Astrocyte of the spinal cord (primary cell): ENCODE measurements around the gene BTBD18.

ENCODE experiments used
- DNase-seq: peaks from one replicate; pipeline ENCODE4 v3.0.0; 2011; ENCODE audit warnings: low read depth, low spot score
- H3K4me3 ChIP-seq: 2 replicates; pipeline ENCODE4 v1.5.1; 2011; ENCODE audit warnings: low read depth, mild to moderate bottlenecking, low read length, moderate library complexity
- CTCF ChIP-seq: IDR thresholded peaks from 2 replicates; pipeline ENCODE4 v1.5.1; 2012; ENCODE audit warnings: low read depth, mild to moderate bottlenecking, low read length, inconsistent platforms
- in situ Hi-C: cut with HindIII; loops from 2 replicates; pipeline ENCODE4 v1.10.0; 2017; ENCODE audit warnings: low sequenced_read_pairs

BTBD18 gene

GRCh38 chr11:57751676-57752253 is at the start of gene BTBD18:
Gene BTBD18 (minus strand): TSS chr11:57751819. CDS start chr11:57751188, 631 bp downstream.
- TF ChIP-seq CTCF: peak; percentile 65
- peak; percentile 64 for DNase-seq
- H3K4me3 ChIP-seq: no peak within 1 kb of the TSS
- in situ Hi-C loops: no loop called here

- no peak for DNase-seq
- in situ Hi-C loops: no loop called here
Observed at GRCh38 chr11:57801183-57801485, 49.5 kb upstream of the BTBD18 start.

GRCh38 chr11:57800444-57801182 is 49.0 kb upstream of the BTBD18 start:
- no peak overlapping the region for H3K4me3 ChIP-seq
- in situ Hi-C loops: no loop called here
- peak; percentile 71 for TF ChIP-seq CTCF
- DNase-seq: peak; percentile 76

More at GRCh38 chr11:57801183-57801485, 49.5 kb upstream of the BTBD18 start:
- no peak overlapping the region for H3K4me3 ChIP-seq
- no peak for TF ChIP-seq CTCF

GRCh38 chr11:57798905-57799559 is 47.4 kb upstream of the BTBD18 start:
- TF ChIP-seq CTCF: no peak
- H3K4me3 ChIP-seq: no peak overlapping the region
- in situ Hi-C loops: no loop called here
- DNase-seq: peak; percentile 23

- H3K4me3 ChIP-seq: no peak overlapping the region
- no peak for DNase-seq
- in situ Hi-C loops: no loop called here
- TF ChIP-seq CTCF: no peak
Observed at GRCh38 chr11:57793351-57794115, 41.9 kb upstream of the BTBD18 start.

- in situ Hi-C loops: no loop called here
- no peak for DNase-seq
- no peak overlapping the region for H3K4me3 ChIP-seq
- TF ChIP-seq CTCF: no peak
Observed at GRCh38 chr11:57792870-57793269, 41.3 kb upstream of the BTBD18 start.
